GM19328 (cell line): Measurements from ENCODE around the gene PRKCSH.

Experiments used
- ATAC-seq: cut with Tn5 transposase; IDR thresholded peaks from one replicate; pipeline ENCODE4 v1.9.1; 2021; ENCODE audit warnings: mild to moderate bottlenecking, moderate library complexity; ENCODE audit not compliant: unreplicated experiment

Gene PRKCSH

DNA sequence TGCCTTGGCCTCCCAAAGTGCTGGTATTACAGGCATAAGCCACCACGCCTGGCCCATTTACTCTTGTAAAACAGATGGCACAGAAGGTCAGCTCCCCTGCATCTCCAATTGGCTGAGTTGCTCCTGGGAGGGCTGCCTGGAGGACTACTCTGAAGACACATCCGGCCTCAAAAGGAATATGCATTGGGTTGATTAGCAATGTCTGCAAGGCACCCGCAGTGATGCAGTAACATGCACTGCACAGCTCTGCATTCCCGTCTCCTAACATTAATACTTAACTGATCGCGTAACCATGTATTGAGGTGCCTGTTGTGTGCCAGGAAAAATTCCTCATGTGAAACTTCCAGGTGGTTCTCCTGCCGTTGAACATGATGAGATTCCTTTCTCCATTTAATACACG, 40.4 kb downstream of the PRKCSH start:
- no peak for ATAC-seq

DNA sequence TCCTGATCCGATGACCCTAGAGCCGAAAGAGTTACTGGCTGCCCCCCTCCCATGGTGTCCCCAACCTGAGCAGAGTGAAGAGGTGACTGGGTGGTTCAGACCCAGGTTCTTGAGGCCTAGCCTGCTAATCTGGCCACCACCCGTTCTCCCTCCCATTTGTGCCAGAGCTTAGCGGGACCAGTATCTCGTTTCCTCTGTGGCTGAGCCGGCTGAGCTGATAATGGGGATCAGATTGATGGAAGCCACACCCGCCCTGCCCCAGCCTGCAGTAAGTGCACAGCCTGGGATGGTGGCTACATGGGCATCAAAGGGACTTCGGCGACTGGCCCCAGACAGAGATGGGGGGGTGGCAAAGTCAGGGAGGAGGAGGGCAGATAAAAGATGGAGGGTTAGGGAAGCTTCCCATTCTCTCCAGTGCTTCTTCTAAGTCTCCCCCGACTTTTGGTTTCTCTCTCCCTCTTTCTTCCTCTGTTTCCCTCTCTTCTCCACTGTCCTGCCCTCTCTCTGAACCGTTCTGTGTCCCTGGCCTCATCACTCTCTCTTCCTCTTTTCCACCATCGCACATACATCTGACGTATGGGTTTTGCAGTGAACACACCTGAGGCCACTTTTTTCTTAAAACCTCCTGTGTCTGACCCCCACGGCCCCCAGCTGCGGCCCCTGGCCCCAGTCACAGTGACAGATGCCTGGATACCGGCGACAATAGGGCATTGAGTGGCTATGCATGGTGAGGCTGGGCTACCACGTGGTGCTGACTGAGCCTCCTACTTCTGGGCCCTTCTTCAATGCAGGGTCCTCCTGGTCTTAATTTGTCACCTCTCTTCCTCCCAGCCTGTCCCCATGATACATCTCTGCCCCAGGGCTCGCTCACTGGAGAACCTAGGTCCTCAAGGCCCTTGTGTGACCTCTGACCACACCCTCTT, 43.0 kb downstream of the PRKCSH start:
- ATAC-seq = no peak

DNA sequence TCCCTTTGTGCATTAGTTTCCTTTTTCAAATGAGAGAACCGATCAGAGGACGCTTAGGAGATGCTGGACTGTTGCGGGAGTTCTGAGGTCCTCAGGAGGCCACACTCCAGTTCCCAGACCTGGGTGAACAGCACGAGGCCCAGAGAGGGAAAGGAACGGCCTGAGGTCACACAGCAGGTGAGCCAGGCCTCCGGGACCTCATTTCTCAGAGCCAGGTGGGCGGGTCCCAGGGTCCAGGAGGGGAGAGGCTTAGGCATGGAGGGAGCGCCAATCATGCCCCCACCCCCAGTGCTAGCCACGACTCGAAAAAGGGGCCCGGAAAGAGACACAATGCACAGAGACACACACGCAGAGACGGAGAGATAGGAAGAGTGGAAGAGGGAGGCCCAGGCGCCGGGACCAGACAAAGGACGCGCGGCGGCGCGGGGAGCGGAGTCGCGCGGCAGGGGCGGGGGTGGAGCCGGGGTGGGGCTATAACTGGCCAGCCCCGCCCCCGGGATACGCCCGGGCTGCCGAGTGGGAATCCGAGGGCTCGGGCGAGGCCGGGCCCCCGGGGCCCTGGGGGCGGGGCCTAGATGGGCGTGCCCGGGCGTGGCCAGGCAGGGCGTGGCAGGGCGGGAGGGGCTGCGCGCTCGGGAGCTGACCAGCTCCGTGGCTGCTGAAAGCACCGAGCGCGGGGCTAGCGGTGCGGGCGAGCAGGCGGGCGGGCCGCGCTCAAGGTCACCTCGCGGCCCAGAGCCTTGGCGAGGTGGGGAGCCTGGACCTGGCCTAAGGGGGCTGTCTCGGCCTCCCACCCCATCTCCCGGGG, 43.9 kb downstream of the PRKCSH start:
- ATAC-seq = no peak

DNA sequence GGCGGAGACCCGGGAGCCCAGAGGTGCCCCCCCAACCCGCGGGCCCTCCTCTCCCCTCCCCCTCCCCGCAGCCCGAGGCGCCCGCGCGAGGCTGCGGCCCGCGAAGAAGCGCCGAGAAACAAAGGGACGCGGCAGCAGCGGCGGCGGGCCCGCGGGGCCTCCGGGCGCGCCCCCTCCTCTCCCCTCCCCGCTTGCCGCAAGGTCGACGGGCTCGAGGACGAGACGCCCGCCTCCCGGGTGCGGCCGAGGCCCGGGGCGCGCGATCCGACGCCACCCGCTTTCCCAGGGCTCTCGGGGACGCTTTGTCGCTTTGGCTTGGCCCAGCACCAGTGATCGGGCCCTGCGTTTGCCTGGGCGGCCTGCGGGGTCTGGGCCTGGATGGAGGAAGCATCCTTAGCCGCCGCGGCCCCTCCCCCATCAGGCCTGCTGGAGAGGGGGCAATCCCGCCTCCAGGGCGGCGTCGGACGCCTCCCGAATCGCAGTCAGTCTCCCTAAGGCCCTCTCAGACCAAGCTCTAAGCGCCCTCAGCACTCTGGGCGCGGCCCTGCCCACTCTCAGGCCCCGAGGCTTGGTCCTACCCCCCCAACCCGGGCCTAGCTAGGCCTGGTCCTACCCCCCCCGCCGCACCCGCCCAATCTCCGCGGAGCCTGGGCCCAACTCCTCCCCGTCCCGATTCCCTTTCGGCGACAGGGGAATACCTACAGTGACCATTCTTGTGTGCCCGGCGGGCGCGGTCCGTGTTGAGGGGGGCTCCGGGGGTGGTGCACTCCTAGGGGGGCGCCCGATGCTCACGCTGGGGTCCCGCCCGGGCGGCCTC, 44.7 kb downstream of the PRKCSH start:
- ATAC-seq = no peak

DNA sequence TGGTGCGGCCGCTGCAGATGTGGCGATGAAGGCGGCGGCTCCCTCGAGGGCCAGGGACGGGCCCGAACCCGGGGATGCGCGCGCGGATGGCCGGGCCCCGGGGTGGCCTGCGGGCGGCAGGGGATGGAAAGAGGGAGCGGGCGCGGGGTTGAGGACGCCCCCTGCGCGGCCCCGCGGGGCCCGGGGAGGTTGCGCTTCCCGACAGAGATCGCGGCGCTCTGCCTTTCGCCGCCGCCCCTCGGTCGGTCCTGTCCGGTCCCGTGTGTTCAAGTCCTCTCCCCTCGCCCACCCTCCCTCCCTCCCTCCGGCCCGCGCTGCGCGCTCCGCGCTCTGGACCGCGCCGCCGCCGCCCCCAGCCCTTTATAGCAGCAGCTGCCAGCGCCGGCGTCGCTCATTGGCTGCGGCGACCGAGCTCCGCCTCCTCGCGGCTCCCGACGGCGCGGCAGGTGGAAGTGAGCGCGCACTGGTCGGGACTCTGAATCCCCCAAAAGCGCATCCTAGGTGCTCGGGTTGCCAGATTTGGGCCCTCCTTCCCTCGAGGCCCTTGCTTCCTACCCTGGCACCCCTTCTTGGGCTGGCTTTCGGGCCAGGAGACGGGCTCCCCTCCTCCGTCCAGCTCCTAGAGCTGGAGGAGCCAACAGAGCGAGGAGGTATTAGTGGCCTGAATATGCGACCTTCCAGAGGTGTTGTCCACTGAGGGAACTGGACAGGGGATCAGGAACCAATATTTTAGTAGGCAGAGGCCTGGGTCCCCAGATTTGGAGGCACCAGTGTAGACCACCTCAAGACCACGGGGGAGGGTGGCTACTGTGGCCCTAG, 45.5 kb downstream of the PRKCSH start, which contains the start of gene ELAVL3:
Gene ELAVL3, minus strand, starts transcription at position 332 of the 819 bp plus-strand sequence. CDS start 438 bp downstream, outside the sequence.
- ATAC-seq = no peak

DNA sequence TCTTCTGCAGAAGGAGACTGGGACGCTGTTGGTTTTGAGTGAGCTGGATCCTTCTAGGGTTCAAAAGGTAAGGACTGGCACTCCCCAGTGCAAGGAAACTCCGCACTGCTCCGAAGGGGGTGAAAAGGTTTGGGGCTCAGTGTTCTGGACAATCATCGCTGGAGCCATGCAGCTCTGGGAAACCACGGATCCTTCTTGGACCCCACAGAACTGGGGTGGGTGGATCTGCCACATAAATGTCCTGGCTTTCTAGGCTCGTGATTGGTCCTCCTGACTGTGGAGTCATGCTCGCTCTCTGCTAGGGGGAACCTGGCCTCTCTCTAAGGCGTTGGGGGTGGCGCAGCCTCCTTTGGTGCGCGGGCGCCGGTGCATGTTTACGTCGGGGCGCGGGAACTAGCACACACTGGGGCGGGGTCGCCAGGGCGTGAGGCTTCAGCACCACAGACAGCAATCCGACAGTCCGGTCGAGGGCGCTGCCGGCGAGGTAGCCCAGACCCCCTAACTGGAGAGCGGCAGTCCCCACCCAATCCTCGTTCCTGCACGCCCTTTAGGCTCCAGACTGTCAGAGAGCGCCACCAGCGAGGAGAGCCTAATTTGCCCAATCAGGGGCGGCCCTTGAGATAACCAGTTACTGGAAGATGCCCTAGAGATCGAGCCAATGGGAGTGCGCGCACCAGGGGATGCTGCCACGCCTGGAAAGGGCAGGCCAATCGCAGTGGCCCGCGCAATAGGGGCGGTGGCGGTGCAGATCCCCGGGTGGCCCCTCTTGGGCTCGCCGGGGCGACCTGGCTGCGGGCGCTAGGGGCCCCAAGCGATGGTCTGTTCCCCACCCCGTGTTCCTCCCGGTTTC, 46.3 kb downstream of the PRKCSH start:
- ATAC-seq = peak; percentile 55

DNA sequence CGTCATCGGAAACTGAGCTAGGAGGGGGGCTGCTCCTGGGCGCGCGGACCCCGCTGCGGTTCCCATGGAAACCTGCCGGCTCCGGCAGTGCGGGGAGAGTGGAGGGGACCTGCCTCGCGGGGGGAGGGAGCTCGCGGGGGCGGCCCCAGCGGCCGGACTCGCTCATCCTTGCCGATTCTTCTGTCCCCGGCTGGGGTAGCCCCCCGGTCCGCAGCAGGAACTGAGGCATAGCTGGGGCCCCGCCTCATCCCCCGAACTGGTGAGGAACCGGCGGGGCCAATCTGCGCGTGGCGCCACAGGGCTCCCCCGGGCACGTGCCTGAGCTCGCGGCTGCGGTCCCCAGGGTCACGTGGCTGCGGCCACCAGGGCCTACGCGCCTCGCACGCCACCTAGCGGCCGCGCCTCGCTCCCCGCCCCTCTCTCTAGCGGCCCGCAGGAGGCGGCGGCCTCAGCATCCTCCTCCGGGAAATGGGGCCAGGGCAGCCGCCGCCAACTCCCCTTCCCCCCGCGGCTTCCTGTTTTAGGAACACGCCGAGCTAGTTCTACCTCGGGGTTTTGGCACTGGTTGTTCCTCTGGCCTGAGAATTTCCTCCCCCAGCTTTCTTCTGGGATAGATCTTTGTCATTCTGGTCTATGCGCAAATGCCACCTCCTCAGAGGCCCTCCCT, 47.1 kb downstream of the PRKCSH start:
- ATAC-seq = peak; percentile 56

DNA sequence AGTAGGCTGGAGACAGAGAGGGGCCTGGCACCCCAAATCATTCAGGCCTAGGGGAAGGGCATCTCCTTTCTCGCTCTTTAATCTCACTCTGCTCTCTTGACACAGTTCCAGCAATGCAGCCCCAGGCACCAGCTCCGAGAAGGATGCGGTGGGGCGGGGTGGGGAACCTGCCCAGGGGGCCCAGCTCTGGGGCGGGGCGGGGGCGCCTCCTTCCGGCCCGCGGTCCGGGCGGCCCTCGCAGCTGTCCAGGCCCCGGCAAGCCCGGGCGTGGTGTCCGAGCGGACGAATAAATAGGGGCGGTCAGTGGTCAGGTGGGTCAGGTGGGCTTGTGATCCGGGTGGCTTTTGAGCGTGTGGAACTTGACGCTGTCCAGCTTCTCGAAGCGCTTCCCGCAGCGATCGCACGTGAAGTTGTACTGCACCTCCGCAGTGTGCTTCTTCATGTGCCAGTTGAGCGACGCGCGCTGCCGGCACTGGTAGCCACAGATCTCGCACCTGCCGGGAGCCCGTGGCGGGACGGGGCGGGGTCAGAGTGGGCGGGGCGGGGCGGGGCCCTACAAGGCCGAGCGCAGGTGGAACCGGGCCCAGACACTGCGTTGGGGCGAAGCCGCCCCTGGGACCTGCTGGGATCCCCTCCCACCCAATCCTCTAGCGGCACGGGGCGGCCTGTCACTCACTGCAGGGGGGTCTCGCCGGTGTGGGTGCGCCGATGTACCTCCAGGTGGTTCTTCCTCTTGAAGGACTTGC, 48.1 kb downstream of the PRKCSH start:
- ATAC-seq = no peak

DNA sequence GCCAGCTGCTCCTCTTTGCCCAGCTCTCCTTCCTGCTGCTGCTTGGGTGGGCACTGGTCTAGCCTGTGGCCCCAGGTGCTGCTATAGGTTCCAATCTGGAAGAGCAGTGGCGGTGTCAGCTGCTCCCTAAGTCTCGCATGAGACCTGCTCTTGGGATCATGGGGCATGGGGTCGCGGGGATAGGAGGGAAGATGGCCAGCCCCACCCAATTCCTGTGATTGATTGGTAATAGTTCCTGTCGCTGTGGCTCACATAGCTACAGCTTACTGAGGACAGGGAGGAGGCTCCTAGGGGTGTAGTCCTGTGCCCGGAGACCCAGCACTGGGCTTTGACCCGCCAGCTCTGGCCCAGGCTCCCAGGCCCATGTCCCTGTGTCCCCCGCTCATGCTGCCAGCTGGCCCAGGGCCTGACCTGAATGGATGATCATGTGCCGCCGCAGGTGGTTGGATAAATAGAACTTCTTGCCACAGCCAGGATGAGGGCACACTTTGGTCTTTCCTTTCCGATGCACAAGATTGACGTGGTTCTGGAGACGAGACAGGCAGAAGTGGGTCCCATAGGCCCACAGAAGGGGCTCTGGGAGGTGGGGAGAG, 49.9 kb downstream of the PRKCSH start:
- no peak for ATAC-seq

DNA sequence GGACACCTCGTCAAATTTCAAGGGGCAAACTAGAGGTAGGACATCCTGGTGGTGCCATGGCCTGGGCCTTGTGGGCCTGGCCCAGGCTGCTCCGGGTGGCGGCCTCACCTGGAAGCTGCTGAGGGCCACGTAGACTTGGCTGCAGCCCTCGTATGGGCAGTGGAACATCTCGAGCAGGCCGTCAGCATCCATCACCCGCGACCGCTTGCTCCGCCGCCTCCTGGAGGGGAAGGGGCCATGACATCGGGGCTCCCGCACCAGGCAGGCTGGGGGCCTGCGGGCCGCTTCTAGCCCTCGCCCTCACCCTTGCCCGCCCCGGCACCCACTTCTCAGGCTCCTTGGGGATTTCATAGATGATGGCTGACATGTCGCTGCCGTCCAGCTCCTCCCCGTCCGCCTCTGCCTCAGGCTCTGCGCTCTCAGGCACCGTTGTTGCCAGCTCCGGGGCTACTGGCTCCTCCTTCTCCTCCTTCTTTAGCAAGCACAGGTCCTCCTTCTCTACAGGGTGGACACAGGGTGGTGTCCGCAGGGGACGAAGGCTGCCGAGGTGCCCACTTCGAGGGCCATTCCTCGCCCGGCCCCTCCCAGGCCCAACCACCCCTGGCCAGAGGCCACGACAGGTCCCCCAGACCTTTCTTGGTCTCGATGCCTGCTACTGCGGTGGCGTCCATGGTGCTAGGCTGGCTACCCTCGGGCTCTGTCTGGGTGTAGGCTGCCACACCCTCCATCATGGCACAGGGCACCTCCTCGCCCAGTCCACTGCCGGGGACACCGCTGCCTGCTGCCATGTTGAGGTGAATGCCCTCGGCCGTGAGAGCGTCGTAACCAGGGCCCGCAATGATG, 51.4 kb downstream of the PRKCSH start:
- ATAC-seq = no peak

DNA sequence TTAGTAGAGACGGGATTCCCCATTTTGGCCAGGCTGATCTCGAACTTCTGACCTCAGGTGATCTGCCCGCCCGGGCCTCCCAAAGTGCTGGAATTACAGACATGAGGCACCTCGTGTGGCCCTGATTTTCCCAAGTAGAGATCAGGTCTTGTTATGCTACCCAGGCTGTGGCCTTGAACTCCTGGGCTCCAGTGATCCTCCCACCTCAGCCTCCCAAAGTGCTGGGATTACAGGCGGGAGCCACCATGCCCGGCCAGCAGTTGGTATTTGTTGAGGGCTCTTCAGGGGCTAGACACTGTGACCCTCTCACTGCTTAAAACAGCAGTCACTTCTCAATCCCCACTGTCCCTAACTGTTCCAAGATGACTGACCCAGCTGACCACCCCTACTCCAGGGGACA, 53.9 kb downstream of the PRKCSH start:
- no peak for ATAC-seq

DNA sequence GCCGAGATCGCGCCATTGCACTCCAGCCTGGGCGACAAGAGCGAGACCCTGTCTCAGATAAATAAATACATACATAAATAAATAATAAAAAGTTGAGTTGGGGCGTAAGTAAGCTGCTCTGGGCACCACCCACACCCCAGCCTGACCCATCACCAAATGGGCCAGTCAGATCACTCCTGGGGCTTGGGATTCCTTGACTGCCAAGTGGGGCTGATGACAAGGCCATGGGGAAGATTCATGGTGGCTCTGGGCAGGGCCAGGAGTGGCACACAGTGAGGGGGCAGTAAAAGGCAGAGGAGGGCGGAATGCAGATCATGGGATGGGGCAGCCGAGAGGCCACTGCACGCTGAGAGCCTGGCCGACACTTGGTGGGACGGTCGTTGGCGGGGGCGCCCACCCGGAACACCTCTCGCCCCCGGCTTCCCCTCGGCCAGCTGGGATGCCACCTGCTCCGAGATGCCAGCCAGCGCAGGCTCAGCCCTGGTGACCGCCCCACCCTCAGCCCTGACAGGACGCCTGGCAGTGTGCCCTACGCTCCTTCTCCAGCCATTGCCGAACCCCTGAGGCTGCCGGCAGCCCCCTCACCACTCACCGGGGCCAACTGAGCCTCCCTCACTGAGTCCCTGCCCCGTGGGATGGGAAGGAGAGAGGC, 59.3 kb downstream of the PRKCSH start:
- ATAC-seq = no peak

DNA sequence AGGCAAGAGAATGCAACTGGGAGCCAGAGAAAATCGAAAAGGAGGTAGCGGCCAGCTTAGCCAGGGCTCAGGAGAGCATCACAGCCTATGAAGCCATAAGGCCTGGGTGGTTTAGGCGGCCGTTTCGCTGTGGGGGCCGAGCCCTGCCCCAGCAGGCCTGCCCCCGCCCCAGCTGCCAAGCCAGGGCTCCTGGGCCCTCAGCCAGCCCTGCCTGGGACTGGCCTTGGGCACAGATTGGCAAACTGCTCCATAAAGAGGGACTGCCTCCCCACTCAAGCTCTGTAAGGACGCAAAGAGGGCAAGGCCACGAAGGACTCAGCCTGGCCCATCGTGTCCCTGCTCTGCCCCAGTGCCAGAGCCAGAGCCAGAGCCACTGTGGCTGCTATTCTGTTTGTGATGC, 60.0 kb downstream of the PRKCSH start:
- no peak for ATAC-seq

DNA sequence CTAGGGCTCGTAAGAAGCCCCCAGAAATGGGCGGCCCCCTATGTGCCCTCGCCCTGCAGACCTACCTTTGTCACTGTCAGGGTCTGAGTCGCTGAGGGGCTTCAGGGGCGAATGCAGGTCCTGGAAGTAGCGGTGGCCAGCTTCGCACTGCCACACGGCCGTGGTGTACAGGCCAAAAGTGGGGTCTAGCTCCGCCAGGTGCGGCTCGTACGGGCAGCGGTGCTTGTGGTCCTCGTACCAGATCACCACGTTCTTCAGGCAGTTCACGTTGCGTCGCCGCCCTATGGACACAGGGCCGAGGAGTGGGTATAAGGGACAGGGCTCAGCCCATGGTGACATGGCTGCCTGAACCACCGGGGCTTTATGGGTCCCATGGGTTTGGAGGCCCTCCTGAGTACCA, 60.5 kb downstream of the PRKCSH start:
- no peak for ATAC-seq

DNA sequence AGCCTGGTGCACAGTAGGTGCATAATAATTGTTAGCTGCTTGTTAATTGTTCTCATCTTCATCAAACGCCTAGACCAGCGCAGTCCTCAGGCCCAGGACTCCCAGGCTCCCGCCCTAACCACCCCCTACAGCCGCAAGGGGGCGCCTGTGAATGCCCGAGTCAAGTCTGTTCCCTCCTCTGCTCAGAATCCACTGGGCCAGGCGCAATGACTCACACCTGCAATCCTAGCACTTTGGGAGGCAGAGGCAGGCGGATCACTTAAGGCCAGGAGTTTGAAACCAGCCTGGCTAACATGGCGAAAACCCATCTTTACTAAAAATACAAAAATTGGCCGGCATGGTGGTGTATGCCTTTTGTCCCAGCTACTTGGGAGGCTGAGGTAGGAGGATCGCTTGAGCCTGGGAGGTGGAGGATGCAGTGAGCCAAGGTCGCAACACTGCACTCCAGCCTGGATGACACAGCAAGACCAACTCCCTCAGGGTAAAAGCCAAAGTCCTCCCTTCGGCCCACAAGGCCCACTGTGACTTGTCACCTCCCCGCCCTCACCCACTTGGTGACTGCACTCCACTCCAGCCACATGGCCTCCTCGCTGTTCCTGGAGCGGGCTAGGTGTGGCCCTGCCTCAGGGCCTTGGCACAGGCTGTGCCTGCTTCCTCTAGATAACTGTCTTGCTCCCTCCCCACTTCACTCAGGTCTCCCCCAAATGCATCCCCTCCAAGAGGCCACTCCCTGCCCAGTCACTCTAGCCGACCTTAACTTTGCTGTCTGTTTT, 61.1 kb downstream of the PRKCSH start:
- no peak for ATAC-seq
